ENCODE data around the gene PLEK. TPM values are rescaled to one million over a fixed set of nuclear protein-coding genes. Genes with fewer than 3 reads are reported as not detected.

Gene PLEK
- total and polyA plus RNA-seq, 9 of the 15 experiments (the other 6 are each of a cell fraction or from before 2014, with no cell fraction given): 0.14 to 1.2 (median 0.36) TPM

- TF ChIP-seq ELK3 (CRISPR knock-in tag; IDR thresholded peaks at IDR 0.05) (no peak), POLR2B (IDR thresholded peaks at IDR 0.05; ENCODE audit: low read depth, partially characterized antibody) (no peak), NR2C1 (IDR thresholded peaks at IDR 0.05) (no peak), NR2C1 (tag; IDR thresholded peaks at IDR 0.05) (no peak), RFX5 (IDR thresholded peaks at IDR 0.05; ENCODE audit: low read depth, low read length) (no peak), PHF20 (IDR thresholded peaks at IDR 0.05; ENCODE audit: partially characterized antibody) (no peak), GABPA (tag; conservative IDR thresholded peaks at IDR 0.05; ENCODE audit: low read depth) (no peak)
These were observed 26.8 kb downstream of the PLEK start (continued) for GRCh38 chr2:68391869-68392268.

GRCh38 chr2:68396093-68396492 is 31.0 kb downstream of the PLEK start:
- Histone ChIP-seq H3K4me1 (replicated peaks in 1 of 2; ENCODE audit: control insufficient read depth in 2 of 2, insufficient read depth in 2 of 2, low read length in 2 of 2) (peaks cover 5 to 12% of the 10 kb centered on the region in 2 experiments; a peak in 4 of 5 replicates), H3K9ac (ENCODE audit: insufficient read depth in 1 of 2, low read depth in 2 of 2, low read length in 2 of 2) (no peak overlapping the region), H3K9me3 (replicated peaks; ENCODE audit: control insufficient read depth, insufficient read depth, low read depth, low read length) (no peaks in the 10 kb centered on the region), H2AFZ (ENCODE audit: low read depth, low read length) (peak overlapping the region; percentile 54), H3K79me2 (ENCODE audit: control insufficient read depth, insufficient read depth, low read length) (no peaks in the 10 kb centered on the region), H3K27me3 (ENCODE audit: control insufficient read depth in 2 of 2, insufficient read depth in 2 of 2, low read length in 2 of 2) (no peaks in the 10 kb centered on the region), H3K4me3 (no peak overlapping the region), H3K9me1 (ENCODE audit: control insufficient read depth, insufficient read depth, low read length) (no peaks in the 10 kb centered on the region), H3K36me3 (ENCODE audit: control insufficient read depth, insufficient read depth, low read length) (no peaks in the 10 kb centered on the region), H3K27ac (ENCODE audit: extremely low read depth, low read depth, low read length) (no peak overlapping the region), H3K4me2 (ENCODE audit: insufficient read depth, low read length) (no peak overlapping the region), H4K20me1 (replicated peaks; ENCODE audit: control insufficient read depth, insufficient read depth, low read length) (no peaks in the 10 kb centered on the region)
- DNase-seq (ENCODE audit: extremely low read depth in 1 of 4, low spot score in 3 of 4) (no peak), FAIRE-seq (peak; percentile 75), ATAC-seq (peak; percentile 66)
- TF ChIP-seq U2AF1 (optimal IDR thresholded peaks at IDR 0.05; ENCODE audit: low read depth, low read length): no peak
- TF ChIP-seq L3MBTL2 (IDR thresholded peaks at IDR 0.05): 0 out of 2 replicates have a peak, but pooled peaks have one; percentile 14
- 0 out of 2 replicates have a peak, but pooled peaks have one; percentile 13 for TF ChIP-seq HMBOX1 (IDR thresholded peaks at IDR 0.05)
- TF ChIP-seq ZNF561 (CRISPR knock-in tag; conservative IDR thresholded peaks at IDR 0.05): no peak
- TF ChIP-seq ZNF41 (CRISPR knock-in tag; conservative IDR thresholded peaks at IDR 0.05): no peak
- TF ChIP-seq ZNF766 (CRISPR knock-in tag; conservative IDR thresholded peaks at IDR 0.05): peak; percentile 91
- TF ChIP-seq CHD4 (IDR thresholded peaks at IDR 0.05; ENCODE audit: insufficient read depth, insufficient replicate concordance, low read depth, low read length, poor library complexity, severe bottlenecking): no peak
- no TSS peak for BruUV-seq (replicated peaks)
- CTCF ChIA-PET (ENCODE audit: low intra/inter-chr PET ratio): no interaction called here
- in situ Hi-C loops (cut with MboI) (no loop called here), intact Hi-C loops (cut with micrococcal nuclease) (no loop called here)
- POLR2A ChIA-PET: interaction anchor here (0.6 kb wide), 1 partner anchor 43 kb away, joined by 3 read pairs; no protein-coding TSS in a partner anchor
- 18% methylated on average over 4 of the region's 4 CpGs for WGBS (ENCODE audit: insufficient coverage, low coverage, missing lambda C conversion rate)
